ENCODE measurements around the gene SLC25A13. TPM values are rescaled to one million over a fixed set of nuclear protein-coding genes. Genes with fewer than 3 reads are reported as not detected.

The SLC25A13 gene
- polyA plus RNA-seq, 1 of the 3 experiments (the other 2 are of a cell fraction): 16.0 TPM

- TF ChIP-seq CHD2 (IDR thresholded peaks at IDR 0.05; ENCODE audit: low read length, partially characterized antibody) (no peak), TCF12 (IDR thresholded peaks at IDR 0.05) (no peak), NFIC (IDR thresholded peaks at IDR 0.05; ENCODE audit: borderline replicate concordance) (no peak), GABPA (IDR thresholded peaks at IDR 0.05; ENCODE audit: low read depth) (no peak)
- H3K27me3 ChIP-seq (ENCODE audit: insufficient read depth): no peaks in the 10 kb centered on the region
- H3K27ac ChIP-seq (ENCODE audit: low read depth in 2 of 2, low read length in 1 of 2): no peak overlapping the region
- ChIA-PET CTCF (no interaction called here), POLR2A (no interaction called here)
- peaks cover under 1 to 3% of the 10 kb centered on the region in 2 experiments; a peak in 2 of 4 replicates for H3K4me1 ChIP-seq (ENCODE audit: control insufficient read depth in 1 of 2, insufficient read depth in 2 of 2, low read depth in 1 of 2, low read length in 1 of 2)
- no peak overlapping the region for H3K4me3 ChIP-seq (ENCODE audit: low read depth in 2 of 2, low read length in 1 of 2)
- H3F3A ChIP-seq (replicated peaks; ENCODE audit: insufficient read depth): no peaks in the 10 kb centered on the region
- H4K20me1 ChIP-seq (ENCODE audit: insufficient read depth): no peaks in the 10 kb centered on the region
- 93% methylated on average over 3 of the region's 3 CpGs for WGBS (ENCODE audit: low lambda C conversion rate)
- peaks cover 19% of the 10 kb centered on the region; the same call in 1 of the 2 replicates for H3K79me2 ChIP-seq (ENCODE audit: insufficient read depth)
- no peak overlapping the region for H3K9ac ChIP-seq
- H2AFZ ChIP-seq (ENCODE audit: low read depth): no peak overlapping the region
- H3K4me2 ChIP-seq: no peak overlapping the region
- peaks cover 0 to 1% of the 10 kb centered on the region in 2 experiments for H3K36me3 ChIP-seq (replicated peaks in 1 of 2; ENCODE audit: control insufficient read depth in 1 of 2, insufficient read depth in 2 of 2, low read length in 1 of 2)
- no peaks in the 10 kb centered on the region for H3K9me2 ChIP-seq
- no peak for DNase-seq
- H3K9me3 ChIP-seq: no peaks in the 10 kb centered on the region
Measured at GRCh38 chr7:96241855-96242254, 80.0 kb downstream of the SLC25A13 start.

- H3K27me3 ChIP-seq (ENCODE audit: insufficient read depth): no peaks in the 10 kb centered on the region
- no peak overlapping the region for H3K9ac ChIP-seq
- TF ChIP-seq TCF12 (IDR thresholded peaks at IDR 0.05) (no peak), EP300 (IDR thresholded peaks at IDR 0.05; ENCODE audit: borderline replicate concordance in 1 of 2, low read depth in 1 of 2, low read length in 1 of 2) (no peak), JUND (IDR thresholded peaks at IDR 0.05) (no peak), GABPA (IDR thresholded peaks at IDR 0.05; ENCODE audit: low read depth) (no peak), MXI1 (IDR thresholded peaks at IDR 0.05; ENCODE audit: low read depth, low read length) (no peak), EZH2phosphoT487 (IDR thresholded peaks at IDR 0.05; ENCODE audit: borderline replicate concordance, low read depth) (no peak), YY1 (IDR thresholded peaks at IDR 0.05; ENCODE audit: low read depth) (no peak), TAF1 (IDR thresholded peaks at IDR 0.05; ENCODE audit: borderline replicate concordance, low read depth, low read length) (no peak), FOXM1 (IDR thresholded peaks at IDR 0.05; ENCODE audit: low read depth) (no peak), RFX5 (IDR thresholded peaks at IDR 0.05; ENCODE audit: low read length) (no peak)
- H3F3A ChIP-seq (replicated peaks; ENCODE audit: insufficient read depth): no peaks in the 10 kb centered on the region
- no peak overlapping the region for H3K4me3 ChIP-seq (ENCODE audit: low read depth in 2 of 2, low read length in 1 of 2)
- no peak overlapping the region for H3K4me2 ChIP-seq
- ChIA-PET POLR2A (interaction anchor here (0.7 kb wide), 1 partner anchor 49 kb away, joined by 3 read pairs; no protein-coding TSS in a partner anchor), CTCF (interaction anchor here (1.1 to 1.5 kb wide), 2 partner anchors 11 to 12 kb away, joined by 3 to 4 read pairs; no protein-coding TSS in a partner anchor)
- WGBS (ENCODE audit: low lambda C conversion rate): 93% methylated on average over 3 of the region's 3 CpGs
- H3K27ac ChIP-seq (ENCODE audit: low read depth in 2 of 2, low read length in 1 of 2): no peak overlapping the region
- peaks cover 4 to 18% of the 10 kb centered on the region in 2 experiments; a peak in 3 of 4 replicates for H3K4me1 ChIP-seq (ENCODE audit: control insufficient read depth in 1 of 2, insufficient read depth in 2 of 2, low read depth in 1 of 2, low read length in 1 of 2)
- H4K20me1 ChIP-seq (ENCODE audit: insufficient read depth): no peaks in the 10 kb centered on the region
- no peaks in the 10 kb centered on the region for H3K9me2 ChIP-seq
- no peak for DNase-seq
- H3K36me3 ChIP-seq (replicated peaks in 1 of 2; ENCODE audit: control insufficient read depth in 1 of 2, insufficient read depth in 2 of 2, low read length in 1 of 2): peaks cover under 1 to 3% of the 10 kb centered on the region in 2 experiments
- no peak overlapping the region for H2AFZ ChIP-seq (ENCODE audit: low read depth)
- H3K79me2 ChIP-seq (ENCODE audit: insufficient read depth): peaks cover 23% of the 10 kb centered on the region; the same call in 1 of the 2 replicates
- no peaks in the 10 kb centered on the region for H3K9me3 ChIP-seq
Measured at GRCh38 chr7:96238976-96239766, 82.7 kb downstream of the SLC25A13 start.
